Measurements from ENCODE around the gene IL17RD.

DNA sequence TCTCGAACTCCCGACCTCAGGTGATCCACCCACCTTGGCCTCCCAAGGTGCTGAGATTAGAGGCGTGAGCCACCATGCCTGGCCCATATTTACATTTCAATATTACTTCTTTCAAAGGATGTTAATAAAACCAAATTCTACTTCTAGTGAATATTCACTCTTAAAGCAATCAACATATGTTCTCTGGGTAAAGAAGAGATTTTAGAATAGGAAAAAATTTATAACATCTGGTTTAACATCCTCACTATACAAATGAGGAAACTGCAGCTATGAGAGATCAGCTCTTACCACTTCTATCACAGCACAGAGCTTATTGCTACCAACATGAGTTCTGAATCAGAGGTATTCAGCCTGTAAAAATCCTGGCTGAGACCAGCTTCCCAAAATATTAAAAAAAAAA lies 48.7 kb downstream of the IL17RD start:
- TF ChIP-seq, protein P1, sequence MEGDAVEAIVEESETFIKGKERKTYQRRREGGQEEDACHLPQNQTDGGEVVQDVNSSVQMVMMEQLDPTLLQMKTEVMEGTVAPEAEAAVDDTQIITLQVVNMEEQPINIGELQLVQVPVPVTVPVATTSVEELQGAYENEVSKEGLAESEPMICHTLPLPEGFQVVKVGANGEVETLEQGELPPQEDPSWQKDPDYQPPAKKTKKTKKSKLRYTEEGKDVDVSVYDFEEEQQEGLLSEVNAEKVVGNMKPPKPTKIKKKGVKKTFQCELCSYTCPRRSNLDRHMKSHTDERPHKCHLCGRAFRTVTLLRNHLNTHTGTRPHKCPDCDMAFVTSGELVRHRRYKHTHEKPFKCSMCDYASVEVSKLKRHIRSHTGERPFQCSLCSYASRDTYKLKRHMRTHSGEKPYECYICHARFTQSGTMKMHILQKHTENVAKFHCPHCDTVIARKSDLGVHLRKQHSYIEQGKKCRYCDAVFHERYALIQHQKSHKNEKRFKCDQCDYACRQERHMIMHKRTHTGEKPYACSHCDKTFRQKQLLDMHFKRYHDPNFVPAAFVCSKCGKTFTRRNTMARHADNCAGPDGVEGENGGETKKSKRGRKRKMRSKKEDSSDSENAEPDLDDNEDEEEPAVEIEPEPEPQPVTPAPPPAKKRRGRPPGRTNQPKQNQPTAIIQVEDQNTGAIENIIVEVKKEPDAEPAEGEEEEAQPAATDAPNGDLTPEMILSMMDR (IDR thresholded peaks at IDR 0.05), result no peak
- no peak for TF ChIP-seq POLR2A (IDR thresholded peaks at IDR 0.05)
